Keratinocyte (primary cell): ENCODE measurements around the gene FUCA1.

Experiments
- EZH2 ChIP-seq: IDR thresholded peaks from one replicate; pipeline ENCODE4 v1.6.1; 2012; ENCODE audit warnings: inconsistent platforms, mild to moderate bottlenecking, low read length, moderate library complexity
- TF ChIP-seq, protein P1 (sequence below), 3 experiments: IDR thresholded peaks in 1 of 3; conservative IDR thresholded peaks in 1 of 3; optimal IDR thresholded peaks in 1 of 3; 2 replicates in 2 of 3; 3 replicates in 1 of 3; pipeline versions ENCODE3 to v1.5.1; 2011; ENCODE audit warnings: low read length in 3 of 3, mild to moderate bottlenecking in 3 of 3, moderate library complexity in 2 of 3, control low read depth in 1 of 3, inconsistent platforms in 1 of 3; ENCODE audit not compliant: insufficient read depth in 2 of 3; ENCODE audit errors: extremely low read depth in 1 of 3

DNA sequence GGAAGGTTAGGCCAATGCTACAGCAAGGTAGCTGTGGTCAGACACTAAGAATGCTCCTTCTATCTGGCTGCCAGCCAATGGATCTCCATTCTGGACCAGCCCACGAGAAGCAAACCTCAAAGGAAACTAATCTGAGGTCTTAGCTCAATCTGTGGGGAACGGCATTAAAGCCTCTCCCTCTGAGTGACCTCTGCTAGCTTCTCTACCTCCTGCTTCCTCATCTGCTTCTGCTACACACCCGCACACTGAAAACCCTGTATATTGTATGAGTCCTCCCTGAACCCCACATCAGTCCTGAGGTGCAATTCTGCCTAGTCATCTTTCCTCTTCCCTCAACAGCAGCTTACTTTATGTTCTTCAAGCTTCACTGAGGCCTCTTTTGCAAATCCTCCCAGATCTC lies 60.6 kb downstream of the FUCA1 start:
- TF ChIP-seq, protein P1, sequence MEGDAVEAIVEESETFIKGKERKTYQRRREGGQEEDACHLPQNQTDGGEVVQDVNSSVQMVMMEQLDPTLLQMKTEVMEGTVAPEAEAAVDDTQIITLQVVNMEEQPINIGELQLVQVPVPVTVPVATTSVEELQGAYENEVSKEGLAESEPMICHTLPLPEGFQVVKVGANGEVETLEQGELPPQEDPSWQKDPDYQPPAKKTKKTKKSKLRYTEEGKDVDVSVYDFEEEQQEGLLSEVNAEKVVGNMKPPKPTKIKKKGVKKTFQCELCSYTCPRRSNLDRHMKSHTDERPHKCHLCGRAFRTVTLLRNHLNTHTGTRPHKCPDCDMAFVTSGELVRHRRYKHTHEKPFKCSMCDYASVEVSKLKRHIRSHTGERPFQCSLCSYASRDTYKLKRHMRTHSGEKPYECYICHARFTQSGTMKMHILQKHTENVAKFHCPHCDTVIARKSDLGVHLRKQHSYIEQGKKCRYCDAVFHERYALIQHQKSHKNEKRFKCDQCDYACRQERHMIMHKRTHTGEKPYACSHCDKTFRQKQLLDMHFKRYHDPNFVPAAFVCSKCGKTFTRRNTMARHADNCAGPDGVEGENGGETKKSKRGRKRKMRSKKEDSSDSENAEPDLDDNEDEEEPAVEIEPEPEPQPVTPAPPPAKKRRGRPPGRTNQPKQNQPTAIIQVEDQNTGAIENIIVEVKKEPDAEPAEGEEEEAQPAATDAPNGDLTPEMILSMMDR (optimal IDR thresholded peaks at IDR 0.05 in 1 of 3, IDR thresholded peaks at IDR 0.05 in 1 of 3, conservative IDR thresholded peaks at IDR 0.05 in 1 of 3; ENCODE audit: extremely low read depth in 1 of 3, insufficient read depth in 2 of 3, low read length in 3 of 3), result no peak
- no peak for TF ChIP-seq EZH2
